Heart left ventricle (tissue), 16 donors: ENCODE results near the gene PTGR3. TPM values are rescaled to one million over a fixed set of nuclear protein-coding genes. Genes with fewer than 3 reads are reported as not detected.
A peak's percentile ranks its signal among the peaks of the same experiment; 100 is the strongest.

Experiments
- ATAC-seq, 4 donors: fragments of 200-7000 bp; cut with Tn5 transposase; one replicate each; pipeline ENCODE4 v1.9.1; 2020 to 2022; ENCODE audit warnings: moderate library complexity in 4 of 4, mild to moderate bottlenecking in 3 of 4, moderate number of reproducible peaks in 1 of 4
- DNase-seq, 5 donors: peaks; one replicate each; pipeline ENCODE4 v3.0.0-alpha.2; 2020
- H3K27ac ChIP-seq, 12 donors: fragments of 200-600 bp; sonication (generic) in 4 of 12; one replicate each; pipeline versions ENCODE4 v1.5.0 to v1.8.0; 2016 to 2022; ENCODE audit warnings: mild to moderate bottlenecking in 2 of 12
- H3K27me3 ChIP-seq, 9 donors: fragments of 200-600 bp; sonication (generic) in 2 of 9; one replicate each; pipeline versions ENCODE4 v1.5.1 to v1.8.0; 2016 to 2022; ENCODE audit warnings: mild to moderate bottlenecking in 3 of 9
- H3K36me3 ChIP-seq, 9 donors: fragments of 200-600 bp; sonication (generic) in 2 of 9; one replicate each; pipeline versions ENCODE4 v1.5.0 to v1.8.0; 2018 to 2022; ENCODE audit warnings: mild to moderate bottlenecking in 2 of 9
- H3K4me1 ChIP-seq, 12 donors: fragments of 200-600 bp; sonication (generic) in 4 of 12; one replicate each; pipeline versions ENCODE4 v1.5.0 to v1.8.0; 2016 to 2022; ENCODE audit warnings: mild to moderate bottlenecking in 3 of 12
- H3K4me3 ChIP-seq, 12 donors: fragments of 200-600 bp; sonication (generic) in 4 of 12; one replicate each; pipeline versions ENCODE4 v1.5.0 to v1.8.0; 2017 to 2022; ENCODE audit warnings: mild to moderate bottlenecking in 9 of 12, moderate library complexity in 4 of 12
- H3K9me3 ChIP-seq, 12 donors: fragments of 200-600 bp; sonication (generic) in 4 of 12; one replicate each; pipeline versions ENCODE4 v1.5.0 to v1.8.0; 2016 to 2022; ENCODE audit warnings: mild to moderate bottlenecking in 1 of 12
- POLR2A ChIP-seq, 2 donors: fragments of 450-650 bp; IDR thresholded peaks; one replicate each; pipeline ENCODE4 v1.6.1; 2017; ENCODE audit warnings: antibody characterized with exemption in 2 of 2, mild to moderate bottlenecking in 2 of 2, moderate library complexity in 2 of 2
- WGBS, 4 donors: extraction: QIAGEN DNeasy Blood & Tissue Kit in 2 of 4; methylation state at CpG; one replicate each; pipeline versions ENCODE4 v1.1.5 to v1.1.7; 2013 to 2018; 5-methylcytosine and 5-hydroxymethylcytosine counted together
- intact Hi-C, 10 donors: fragments of 100-400 bp; cut with DNase I; formaldehyde crosslinking; loops; one replicate each; pipeline versions ENCODE4 v1.11.1 to v1.14.2; 2022
- polyA plus RNA-seq, 2 donors: library from polyadenylated mRNA; stranded (reverse); fragments of 200-250 nt; gene quantifications; one replicate each; pipeline ENCODE4 v1.2.3, GENCODE V29; 2013
- total RNA-seq, 9 donors: library from RNA; depleted of rRNA in 2 of 9; stranded (reverse); fragments of >200 nt in 2 of 9; fragmentation: NEBNext Ultra II Directional in 3 of 9; extraction: Animal tissue kit (Norgen Biotek cat#: 25700) in 3 of 9; gene quantifications; one replicate each; pipeline versions ENCODE4 v1.1.0 to v1.2.4, GENCODE V29; 2016 to 2023
- TF ChIP-seq, protein P1 (sequence below), 12 donors: fragments of 200-600 bp; sonication (generic) in 4 of 12; IDR thresholded peaks; one replicate each; pipeline versions ENCODE4 v1.5.0 to v1.8.0; 2018 to 2022; ENCODE audit warnings: antibody characterized with exemption in 12 of 12, mild to moderate bottlenecking in 5 of 12
- donor health status: ischemic (EF 13 %, LVEDD 7.1; RV severe dilation, severe dysfunction).
- donor health status: healthy with polysubstance abuse.
- donor health status: DM: no; HTN: yes; CAD: no.
- donor health status: DM: no; HTN: no; CAD: no.
- donor health status: ischemic (EF 25% LVEDD 6.9; RV normal size, moderate dysfunction).
- donor health status: ischemic (EF 25% LVEDD 5.7; RV mildly dilated, moderate dysfunction).
- donor health status: healthy.
- donor health status: DM: yes; HTN: yes; CAD: no.
- donor health status: ischemic (EF 35%, LVEDD 5.7; RV mildly dilated, moderate dysfunction).
- donor health status: nonischemic (EF 11% LVEDD 7.7; RV severe dilation, severe dysfunction).
- donor health status: DM: yes; HTN: yes; CAD: no.
- donor health status: PGD.
- donor health status: ischemic (EF 29% LVEDD 5.4; RV normal size, mild dysfunction).
- donor health status: nonischemic (EF 23%, LVEDD 6.1; RV moderate dilation, normal function).

Gene PTGR3
- total and polyA plus RNA-seq, 11 donors, result 13.6 to 58.2 (median 49.1) TPM

DNA sequence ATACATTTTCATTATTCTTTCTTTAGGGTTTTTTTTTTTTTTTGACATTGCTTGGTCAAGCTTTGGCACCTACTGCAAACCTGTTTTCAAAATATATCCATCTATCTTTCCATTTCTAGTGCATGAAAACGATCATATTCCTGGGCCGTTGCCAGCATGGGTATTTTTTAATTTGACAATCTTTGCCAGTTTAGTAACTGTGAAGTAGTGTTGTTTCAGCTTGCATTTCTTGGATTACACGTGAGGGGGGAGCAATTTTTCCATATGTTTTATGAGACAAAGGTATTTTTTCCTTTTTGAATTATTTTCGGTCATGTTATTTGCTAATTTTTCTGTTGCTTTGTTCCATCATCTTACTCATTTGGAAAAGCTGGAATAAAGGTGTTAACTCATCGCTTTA, 42.5 kb upstream of the PTGR3 start:
- DNase-seq (no peak), ATAC-seq (no peak)
- TF ChIP-seq, protein P1, sequence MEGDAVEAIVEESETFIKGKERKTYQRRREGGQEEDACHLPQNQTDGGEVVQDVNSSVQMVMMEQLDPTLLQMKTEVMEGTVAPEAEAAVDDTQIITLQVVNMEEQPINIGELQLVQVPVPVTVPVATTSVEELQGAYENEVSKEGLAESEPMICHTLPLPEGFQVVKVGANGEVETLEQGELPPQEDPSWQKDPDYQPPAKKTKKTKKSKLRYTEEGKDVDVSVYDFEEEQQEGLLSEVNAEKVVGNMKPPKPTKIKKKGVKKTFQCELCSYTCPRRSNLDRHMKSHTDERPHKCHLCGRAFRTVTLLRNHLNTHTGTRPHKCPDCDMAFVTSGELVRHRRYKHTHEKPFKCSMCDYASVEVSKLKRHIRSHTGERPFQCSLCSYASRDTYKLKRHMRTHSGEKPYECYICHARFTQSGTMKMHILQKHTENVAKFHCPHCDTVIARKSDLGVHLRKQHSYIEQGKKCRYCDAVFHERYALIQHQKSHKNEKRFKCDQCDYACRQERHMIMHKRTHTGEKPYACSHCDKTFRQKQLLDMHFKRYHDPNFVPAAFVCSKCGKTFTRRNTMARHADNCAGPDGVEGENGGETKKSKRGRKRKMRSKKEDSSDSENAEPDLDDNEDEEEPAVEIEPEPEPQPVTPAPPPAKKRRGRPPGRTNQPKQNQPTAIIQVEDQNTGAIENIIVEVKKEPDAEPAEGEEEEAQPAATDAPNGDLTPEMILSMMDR (IDR thresholded peaks at IDR 0.05), result no peak
- no peak for TF ChIP-seq POLR2A (IDR thresholded peaks at IDR 0.05)
- intact Hi-C loops, result loop anchor here in 1 of 10 donors (10.0 kb wide), 1 partner anchor 87 kb away; no protein-coding TSS in a partner anchor
- Histone ChIP-seq H3K27ac (peak overlapping the region in 1 of 12 donors; percentile 2), H3K9me3 (no peaks in the 10 kb centered on the region), H3K36me3 (no peaks in the 10 kb centered on the region), H3K4me1 (peaks cover 0 to 77% (median 54%) of the 10 kb centered on the region in 12 donors), H3K27me3 (no peaks in the 10 kb centered on the region), H3K4me3 (no peak overlapping the region)
- 72 to 78% (median 75%) methylated on average over 5 of the region's 5 CpGs for WGBS, 4 donors

DNA sequence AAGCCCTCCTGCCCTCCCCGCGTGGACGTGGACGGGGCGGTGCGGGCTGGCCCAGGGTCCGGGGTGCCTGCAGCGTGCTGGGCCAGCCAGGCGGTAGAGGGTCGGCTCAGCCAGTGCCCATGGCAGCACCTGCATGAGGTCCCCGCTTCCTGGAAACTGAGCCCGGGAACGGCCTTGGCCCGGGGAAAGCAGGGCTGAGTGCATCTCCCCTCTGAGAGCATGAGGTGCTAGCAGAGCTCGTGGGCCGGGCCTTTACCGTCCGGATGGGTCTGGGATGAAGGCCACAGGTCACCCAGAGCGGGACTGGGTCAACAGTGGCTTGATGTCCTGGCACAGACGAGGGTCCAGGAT, 41.5 kb upstream of the PTGR3 start:
- intact Hi-C loops, result loop anchor here in 1 of 10 donors (10.0 kb wide), 1 partner anchor 86 kb away; no protein-coding TSS in a partner anchor

DNA sequence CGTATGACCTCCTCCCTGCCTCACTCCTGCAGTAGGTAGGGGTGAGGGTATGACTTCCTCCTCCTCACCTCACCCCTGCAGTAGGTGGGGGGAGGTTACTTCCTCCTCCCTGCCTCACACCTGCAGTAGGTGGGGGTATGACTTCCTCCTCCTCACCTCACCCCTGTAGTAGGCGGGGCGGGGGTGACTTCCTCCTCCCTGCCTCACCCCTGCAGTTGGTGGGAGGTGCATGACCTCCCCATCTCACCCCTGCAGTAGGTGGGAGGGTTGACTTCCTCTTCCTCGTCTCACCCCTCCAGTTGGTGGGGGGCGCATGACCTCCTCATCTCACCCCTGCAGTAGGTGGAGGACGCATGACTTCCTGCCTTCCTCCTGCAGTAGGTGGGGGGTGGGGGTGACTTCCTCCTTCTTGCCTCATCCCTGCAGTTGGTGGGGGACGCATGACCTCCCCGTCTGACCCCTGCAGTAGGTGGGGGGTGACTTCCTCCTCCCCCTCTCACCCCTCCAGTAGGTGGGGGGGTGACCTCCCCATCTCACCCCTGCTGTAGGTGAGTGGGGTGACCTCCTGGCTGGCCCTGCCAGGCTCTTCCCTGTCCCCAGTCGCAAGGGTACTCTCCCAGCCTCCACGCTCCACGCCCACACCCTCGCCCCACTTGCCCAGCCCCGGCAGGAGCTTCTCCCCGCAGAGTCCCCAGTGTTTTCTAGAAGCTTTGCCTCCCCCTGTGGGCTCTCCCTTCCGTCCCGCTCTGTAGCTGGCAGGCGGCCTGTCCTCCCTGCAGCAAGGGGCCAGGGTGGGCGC, 40.9 kb upstream of the PTGR3 start:
- ATAC-seq (peak in 2 of 4 donors; percentile 16 to 23), DNase-seq (no peak)
- Histone ChIP-seq H3K36me3 (no peaks in the 10 kb centered on the region), H3K27ac (peak overlapping the region in 1 of 12 donors; percentile 76), H3K4me1 (peaks cover 0 to 77% (median 48%) of the 10 kb centered on the region in 12 donors), H3K4me3 (no peak overlapping the region), H3K27me3 (no peaks in the 10 kb centered on the region), H3K9me3 (no peaks in the 10 kb centered on the region)
- TF ChIP-seq, protein P1 (IDR thresholded peaks at IDR 0.05), result no peak
- TF ChIP-seq POLR2A (IDR thresholded peaks at IDR 0.05), result no peak
- WGBS, 4 donors, result 82 to 91% (median 87%) methylated on average over 16 to 18 of the region's 18 CpGs
- intact Hi-C loops, result loop anchor here in 4 of 10 donors (5.0 to 10.0 kb wide), 3 partner anchors 38 to 85 kb away; partner anchors contain the start of genes TSHZ1 (in 3 of the 4) and PTGR3 (in 1 of the 4)

More for the DNA sequence above, 41.5 kb upstream of the PTGR3 start:
- DNase-seq (no peak), ATAC-seq (peak in 1 of 4 donors; percentile 45)
- WGBS, 4 donors, result 79 to 94% (median 88%) methylated on average over 5 to 20 of the region's 20 CpGs
- H3K36me3 ChIP-seq, result no peaks in the 10 kb centered on the region
- H3K4me1 ChIP-seq, result peaks cover 0 to 77% (median 52%) of the 10 kb centered on the region in 12 donors
- H3K9me3 ChIP-seq, result no peaks in the 10 kb centered on the region
- no peak overlapping the region for H3K4me3 ChIP-seq
- H3K27me3 ChIP-seq, result no peaks in the 10 kb centered on the region
- H3K27ac ChIP-seq, result peak overlapping the region in 1 of 12 donors; percentile 20
- no peak for TF ChIP-seq POLR2A (IDR thresholded peaks at IDR 0.05)
- TF ChIP-seq, protein P1 (IDR thresholded peaks at IDR 0.05), result no peak

DNA sequence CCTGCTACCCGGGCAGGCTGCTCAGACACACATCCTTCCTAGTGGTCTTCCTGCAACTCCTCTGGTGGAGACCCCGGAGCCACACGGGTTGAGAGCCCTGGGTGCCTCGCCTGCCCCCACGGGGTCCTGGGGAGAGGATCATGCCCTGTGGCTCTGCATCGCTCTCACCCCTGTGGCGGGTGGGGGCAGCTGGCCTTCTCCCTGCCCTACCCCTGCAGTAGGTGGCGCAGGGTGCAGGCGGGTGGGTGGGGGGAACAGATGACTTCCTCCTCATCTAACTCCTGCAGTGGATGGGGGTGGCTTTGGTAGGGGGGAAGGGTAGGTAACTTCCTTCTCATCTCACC, 40.2 kb upstream of the PTGR3 start:
- DNase-seq, result no peak
- peak overlapping the region in 8 of 12 donors; percentile 37 to 90 (median 78) for H3K27ac ChIP-seq
- WGBS, 4 donors, result 82 to 95% (median 93%) methylated on average over 7 to 9 of the region's 9 CpGs
- TF ChIP-seq POLR2A (IDR thresholded peaks at IDR 0.05), result no peak
- TF ChIP-seq, protein P1 (IDR thresholded peaks at IDR 0.05), result no peak
- no peaks in the 10 kb centered on the region for H3K9me3 ChIP-seq
- H3K36me3 ChIP-seq, result no peaks in the 10 kb centered on the region
- ATAC-seq, result no peak
- H3K27me3 ChIP-seq, result no peaks in the 10 kb centered on the region
- no peak overlapping the region for H3K4me3 ChIP-seq
- peaks cover 0 to 78% (median 45%) of the 10 kb centered on the region in 12 donors for H3K4me1 ChIP-seq
- intact Hi-C loops, result loop anchor here in 4 of 10 donors (5.0 kb wide), 2 partner anchors 37 to 42 kb away; partner anchors contain the start of genes TSHZ1 (in 3 of the 4) and PTGR3 (in 1 of the 4)
